ENCODE results near the gene SUGCT.

Gene SUGCT

GRCh38 chr7:40746841-40747556 is 612.2 kb downstream of the SUGCT start:
- Histone ChIP-seq H3K4me1 (ENCODE audit: insufficient read depth, low read length, poor library complexity, severe bottlenecking) (no peaks in the 10 kb centered on the region), H3K9me2 (replicated peaks; ENCODE audit: low read depth, low read length) (no peaks in the 10 kb centered on the region), H2AFZ (ENCODE audit: low read length) (no peak overlapping the region), H3K27me3 (ENCODE audit: insufficient read depth, low read length, poor library complexity, severe bottlenecking) (peaks cover 36% of the 10 kb centered on the region), H3K4me3 (ENCODE audit: low read length, poor library complexity, severe bottlenecking) (no peak overlapping the region), H4K20me1 (ENCODE audit: insufficient read depth, low read length, poor library complexity, severe bottlenecking) (no peaks in the 10 kb centered on the region), H3K4me2 (ENCODE audit: low read depth, low read length, poor library complexity, severe bottlenecking) (no peak overlapping the region), H3K9me3 (ENCODE audit: insufficient read depth, low read depth, low read length) (no peaks in the 10 kb centered on the region), H3K79me2 (ENCODE audit: insufficient read depth, low read length) (no peaks in the 10 kb centered on the region), H3K9ac (ENCODE audit: low read depth, low read length, poor library complexity, severe bottlenecking) (no peak overlapping the region), H3F3A (ENCODE audit: low read depth) (no peaks in the 10 kb centered on the region), H3K36me3 (ENCODE audit: insufficient read depth, low read length) (no peaks in the 10 kb centered on the region)
- no peak for TF ChIP-seq EZH2phosphoT487 (IDR thresholded peaks at IDR 0.05; ENCODE audit: borderline replicate concordance)
- no peak for TF ChIP-seq CTCF (conservative IDR thresholded peaks at IDR 0.05; ENCODE audit: low read length)

GRCh38 chr7:40747856-40748255 is 613.1 kb downstream of the SUGCT start:
- H4K20me1 ChIP-seq (ENCODE audit: insufficient read depth, low read length, poor library complexity, severe bottlenecking): no peaks in the 10 kb centered on the region
- H3K27me3 ChIP-seq (ENCODE audit: insufficient read depth, low read length, poor library complexity, severe bottlenecking): peaks cover 36% of the 10 kb centered on the region
- no peaks in the 10 kb centered on the region for H3K9me3 ChIP-seq (ENCODE audit: insufficient read depth, low read depth, low read length)
- no peaks in the 10 kb centered on the region for H3K79me2 ChIP-seq (ENCODE audit: insufficient read depth, low read length)
- H3K36me3 ChIP-seq (ENCODE audit: insufficient read depth, low read length): no peaks in the 10 kb centered on the region
- H3K4me2 ChIP-seq (ENCODE audit: low read depth, low read length, poor library complexity, severe bottlenecking): no peak overlapping the region
- no peak overlapping the region for H3K9ac ChIP-seq (ENCODE audit: low read depth, low read length, poor library complexity, severe bottlenecking)
- H3K4me3 ChIP-seq (ENCODE audit: low read length, poor library complexity, severe bottlenecking): no peak overlapping the region
- no peaks in the 10 kb centered on the region for H3F3A ChIP-seq (ENCODE audit: low read depth)
- no peaks in the 10 kb centered on the region for H3K4me1 ChIP-seq (ENCODE audit: insufficient read depth, low read length, poor library complexity, severe bottlenecking)
- H3K9me2 ChIP-seq (replicated peaks; ENCODE audit: low read depth, low read length): no peaks in the 10 kb centered on the region
- TF ChIP-seq CTCF (conservative IDR thresholded peaks at IDR 0.05; ENCODE audit: low read length) (no peak), EZH2phosphoT487 (IDR thresholded peaks at IDR 0.05; ENCODE audit: borderline replicate concordance) (no peak)
- H2AFZ ChIP-seq (ENCODE audit: low read length): no peak overlapping the region

GRCh38 chr7:40749877-40750276 is 615.1 kb downstream of the SUGCT start:
- no peaks in the 10 kb centered on the region for H3K79me2 ChIP-seq (ENCODE audit: insufficient read depth, low read length)
- TF ChIP-seq CTCF (conservative IDR thresholded peaks at IDR 0.05; ENCODE audit: low read length): no peak
- H3K36me3 ChIP-seq (ENCODE audit: insufficient read depth, low read length): no peaks in the 10 kb centered on the region
- H3F3A ChIP-seq (ENCODE audit: low read depth): no peaks in the 10 kb centered on the region
- H3K9ac ChIP-seq (ENCODE audit: low read depth, low read length, poor library complexity, severe bottlenecking): no peak overlapping the region
- H3K27me3 ChIP-seq (ENCODE audit: insufficient read depth, low read length, poor library complexity, severe bottlenecking): peaks cover 35% of the 10 kb centered on the region
- H3K4me2 ChIP-seq (ENCODE audit: low read depth, low read length, poor library complexity, severe bottlenecking): no peak overlapping the region
- no peaks in the 10 kb centered on the region for H3K4me1 ChIP-seq (ENCODE audit: insufficient read depth, low read length, poor library complexity, severe bottlenecking)
- H3K4me3 ChIP-seq (ENCODE audit: low read length, poor library complexity, severe bottlenecking): no peak overlapping the region
- no peaks in the 10 kb centered on the region for H4K20me1 ChIP-seq (ENCODE audit: insufficient read depth, low read length, poor library complexity, severe bottlenecking)
- no peak overlapping the region for H2AFZ ChIP-seq (ENCODE audit: low read length)
- H3K9me2 ChIP-seq (replicated peaks; ENCODE audit: low read depth, low read length): no peaks in the 10 kb centered on the region
- H3K9me3 ChIP-seq (ENCODE audit: insufficient read depth, low read depth, low read length): no peaks in the 10 kb centered on the region
